A549 (cell line): Measurements from ENCODE around the gene FNIP1.
"Not testable (repeated sequence)": the region's sequence is repeated elsewhere in the genome, so short reads cannot be mapped to it uniquely, and the experiment has no call there.

ENCODE experiments used
- CEBPB ChIP-seq, 2 experiments: fragments of >200 bp in 1 of 2; sonication (Bioruptor Twin) in 1 of 2; formaldehyde crosslinking in 1 of 2; IDR thresholded peaks; 2 replicates each; pipeline ENCODE4 v1.6.1; 2012 to 2016
- EP300 ChIP-seq, 2 experiments: fragments of >200 bp; sonication (Bioruptor Twin); formaldehyde crosslinking; IDR thresholded peaks; 2 replicates in 1 of 2; 3 replicates in 1 of 2; pipeline ENCODE4 v1.6.1; 2016 to 2017
- FOSL2 ChIP-seq, 2 experiments: fragments of 450-650 bp in 1 of 2; fragments of >200 bp in 1 of 2; sonication (Bioruptor Twin) in 1 of 2; formaldehyde crosslinking; IDR thresholded peaks; 2 replicates each; pipeline versions ENCODE4 v1.5.0 to v1.6.1; 2016 to 2020; ENCODE audit warnings: mild to moderate bottlenecking in 1 of 2, moderate library complexity in 1 of 2
- JUNB ChIP-seq: fragments of >200 bp; sonication (Bioruptor Twin); formaldehyde crosslinking; IDR thresholded peaks from 2 replicates; pipeline ENCODE4 v1.6.1; 2016
- KDM1A ChIP-seq: fragments of 200-600 bp; sonication (generic); IDR thresholded peaks from 2 replicates; pipeline ENCODE4 v1.6.1; 2016; ENCODE audit warnings: low read depth, mild to moderate bottlenecking
- NR3C1 ChIP-seq: fragments of >200 bp; sonication (Bioruptor Twin); formaldehyde crosslinking; IDR thresholded peaks from 3 replicates; pipeline ENCODE4 v1.6.1; 2017
- POLR2A ChIP-seq: IDR thresholded peaks from 2 replicates; pipeline ENCODE4 v1.6.1; 2012; ENCODE audit warnings: mild to moderate bottlenecking, low read length
- TF ChIP-seq, protein P1 (sequence below): fragments of >200 bp; sonication (Bioruptor Twin); formaldehyde crosslinking; IDR thresholded peaks from 3 replicates; pipeline ENCODE4 v1.5.1; 2016

DNA sequence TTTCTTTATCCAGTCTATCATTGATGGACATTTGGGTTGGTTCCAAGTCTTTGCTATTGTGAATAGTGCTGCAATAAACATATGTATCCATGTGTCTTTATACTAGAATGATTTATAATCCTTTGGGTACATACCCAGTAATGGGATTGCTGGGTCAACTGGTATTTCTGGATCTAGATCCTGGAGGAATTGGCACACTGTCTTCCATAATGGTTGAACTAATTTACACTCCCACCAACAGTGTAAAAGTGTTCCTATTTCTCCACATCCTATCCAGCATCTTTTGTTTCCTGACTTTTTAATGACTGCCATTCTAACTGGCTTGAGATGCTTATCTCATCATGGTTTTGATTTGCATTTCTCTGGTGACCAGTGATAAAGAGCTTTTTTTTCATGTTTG, 72.7 kb downstream of the FNIP1 start:
- TF ChIP-seq EP300 (IDR thresholded peaks at IDR 0.05); JUNB; POLR2A; FOSL2 (IDR thresholded peaks at IDR 0.05); FOSL2 (CRISPR knock-in tag; IDR thresholded peaks at IDR 0.05); KDM1A; NR3C1; CEBPB (IDR thresholded peaks at IDR 0.05): not testable (repeated sequence)
- TF ChIP-seq, protein P1, sequence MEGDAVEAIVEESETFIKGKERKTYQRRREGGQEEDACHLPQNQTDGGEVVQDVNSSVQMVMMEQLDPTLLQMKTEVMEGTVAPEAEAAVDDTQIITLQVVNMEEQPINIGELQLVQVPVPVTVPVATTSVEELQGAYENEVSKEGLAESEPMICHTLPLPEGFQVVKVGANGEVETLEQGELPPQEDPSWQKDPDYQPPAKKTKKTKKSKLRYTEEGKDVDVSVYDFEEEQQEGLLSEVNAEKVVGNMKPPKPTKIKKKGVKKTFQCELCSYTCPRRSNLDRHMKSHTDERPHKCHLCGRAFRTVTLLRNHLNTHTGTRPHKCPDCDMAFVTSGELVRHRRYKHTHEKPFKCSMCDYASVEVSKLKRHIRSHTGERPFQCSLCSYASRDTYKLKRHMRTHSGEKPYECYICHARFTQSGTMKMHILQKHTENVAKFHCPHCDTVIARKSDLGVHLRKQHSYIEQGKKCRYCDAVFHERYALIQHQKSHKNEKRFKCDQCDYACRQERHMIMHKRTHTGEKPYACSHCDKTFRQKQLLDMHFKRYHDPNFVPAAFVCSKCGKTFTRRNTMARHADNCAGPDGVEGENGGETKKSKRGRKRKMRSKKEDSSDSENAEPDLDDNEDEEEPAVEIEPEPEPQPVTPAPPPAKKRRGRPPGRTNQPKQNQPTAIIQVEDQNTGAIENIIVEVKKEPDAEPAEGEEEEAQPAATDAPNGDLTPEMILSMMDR, result not testable (repeated sequence)
